Liver (tissue), 9 donors: ENCODE results near the gene HIVEP3. TPM values are rescaled to one million over a fixed set of nuclear protein-coding genes. Genes with fewer than 3 reads are reported as not detected.

Experiments
- DNase-seq: peaks from one replicate; pipeline ENCODE4 v3.0.0-alpha.2; 2017; ENCODE audit warnings: low spot score
- H3K27ac ChIP-seq, 2 donors: one replicate each; pipeline ENCODE4 v1.7.0; 2013; ENCODE audit warnings: inconsistent platforms in 2 of 2, low read length in 2 of 2, control low read depth in 1 of 2, low read depth in 1 of 2, mild to moderate bottlenecking in 1 of 2
- H3K27me3 ChIP-seq, 4 donors: one replicate each; pipeline versions ENCODE4 v1.6.1 to v1.7.0; 2013; ENCODE audit warnings: low read length in 3 of 4, inconsistent platforms in 1 of 4, mild to moderate bottlenecking in 1 of 4, moderate library complexity in 1 of 4; ENCODE audit not compliant: control insufficient read depth in 4 of 4, insufficient read depth in 4 of 4
- H3K36me3 ChIP-seq, 4 donors: one replicate each; pipeline versions ENCODE4 v1.6.1 to v1.7.0; 2013; ENCODE audit warnings: low read length in 3 of 4, mild to moderate bottlenecking in 3 of 4, low read depth in 1 of 4, moderate library complexity in 1 of 4; ENCODE audit not compliant: control insufficient read depth in 4 of 4, insufficient read depth in 3 of 4
- H3K4me1 ChIP-seq, 4 donors: one replicate each; pipeline versions ENCODE4 v1.6.1 to v1.7.0; 2013; ENCODE audit warnings: low read length in 3 of 4, mild to moderate bottlenecking in 3 of 4, moderate library complexity in 1 of 4; ENCODE audit not compliant: control insufficient read depth in 4 of 4, insufficient read depth in 4 of 4
- H3K4me3 ChIP-seq, 3 donors: one replicate each; pipeline versions ENCODE4 v1.6.1 to v1.7.0; 2013; ENCODE audit warnings: low read length in 3 of 3, control low read depth in 1 of 3, low read depth in 1 of 3, mild to moderate bottlenecking in 1 of 3
- H3K9ac ChIP-seq, 2 donors: one replicate each; pipeline ENCODE4 v1.7.0; 2013; ENCODE audit warnings: low read length in 2 of 2, mild to moderate bottlenecking in 2 of 2, moderate library complexity in 2 of 2, control low read depth in 1 of 2, low read depth in 1 of 2
- H3K9me3 ChIP-seq, 4 donors: one replicate each; pipeline versions ENCODE4 v1.6.1 to v1.7.0; 2013; ENCODE audit warnings: low read length in 3 of 4; ENCODE audit not compliant: control insufficient read depth in 4 of 4
- EGR1 ChIP-seq, 2 donors: IDR thresholded peaks; 2 replicates each; pipeline ENCODE4 v1.6.1; 2016 to 2018; ENCODE audit warnings: antibody characterized with exemption in 2 of 2, low read depth in 2 of 2
- FOXA1 ChIP-seq: IDR thresholded peaks from 2 replicates; pipeline ENCODE4 v1.6.1; 2016; ENCODE audit warnings: antibody characterized with exemption
- GABPA ChIP-seq, 2 donors: IDR thresholded peaks in 1 of 2; conservative IDR thresholded peaks in 1 of 2; 2 replicates each; pipeline ENCODE4 v1.6.1; 2016; ENCODE audit warnings: antibody characterized with exemption in 2 of 2, mild to moderate bottlenecking in 1 of 2, moderate library complexity in 1 of 2
- HNF4A ChIP-seq, 2 donors: conservative IDR thresholded peaks; 2 replicates each; pipeline ENCODE4 v1.6.1; 2016; ENCODE audit warnings: antibody characterized with exemption in 2 of 2, mild to moderate bottlenecking in 2 of 2
- HNF4G ChIP-seq: IDR thresholded peaks from 2 replicates; pipeline ENCODE4 v1.6.1; 2016; ENCODE audit warnings: antibody characterized with exemption
- JUND ChIP-seq, 2 donors: IDR thresholded peaks; 2 replicates each; pipeline ENCODE4 v1.6.1; 2016; ENCODE audit warnings: antibody characterized with exemption in 2 of 2
- TAF1 ChIP-seq: conservative IDR thresholded peaks from 2 replicates; pipeline ENCODE4 v1.6.1; 2016; ENCODE audit warnings: antibody characterized with exemption, mild to moderate bottlenecking
- YY1 ChIP-seq: IDR thresholded peaks from 2 replicates; pipeline ENCODE4 v1.6.1; 2016; ENCODE audit warnings: antibody characterized with exemption, mild to moderate bottlenecking
- WGBS: extraction: QIAGEN DNeasy Blood & Tissue Kit; methylation state at CpG from one replicate; pipeline ENCODE4 v1.1.7; 2013; 5-methylcytosine and 5-hydroxymethylcytosine counted together
- polyA plus RNA-seq, 2 donors: library from polyadenylated mRNA; stranded (reverse) in 1 of 2; unstranded in 1 of 2; fragments of 200-250 nt in 1 of 2; fragments of >200 nt in 1 of 2; fragmentation: Nextera tagmentation in 1 of 2; extraction: Ambion mirVana in 1 of 2; gene quantifications; one replicate each; pipeline versions ENCODE4 v1.2.1 to v1.2.3, GENCODE V29; 2013 to 2015
- total RNA-seq, 2 donors: library from RNA; depleted of rRNA; stranded (reverse); fragments of >200 nt; gene quantifications; one replicate each; pipeline ENCODE4 v1.2.3, GENCODE V29; 2014
- TF ChIP-seq, protein P1 (sequence below): IDR thresholded peaks from 2 replicates; pipeline ENCODE4 v1.6.1; 2016; ENCODE audit warnings: antibody characterized with exemption, mild to moderate bottlenecking
- TF ChIP-seq, protein P2 (sequence below): IDR thresholded peaks from 2 replicates; pipeline ENCODE4 v1.6.1; 2016; ENCODE audit warnings: antibody characterized with exemption
- TF ChIP-seq, protein P3 (sequence below): IDR thresholded peaks from 2 replicates; pipeline ENCODE4 v1.6.1; 2016; ENCODE audit warnings: antibody characterized with exemption
- TF ChIP-seq, protein P4 (sequence below): fragments of 150-350 bp; IDR thresholded peaks from 2 replicates; pipeline ENCODE4 v1.5.1; 2017; ENCODE audit warnings: improper control_type of control experiment, low read depth, low read length; ENCODE audit not compliant: missing input control
- donor health status: healthy.
- donor health status: healthy.
- donor health status: healthy.
- donor health status: healthy.
- donor health status: healthy.

Gene HIVEP3
- total and polyA plus RNA-seq, 4 donors = 0.93 to 1.6 (median 1.4) TPM

DNA sequence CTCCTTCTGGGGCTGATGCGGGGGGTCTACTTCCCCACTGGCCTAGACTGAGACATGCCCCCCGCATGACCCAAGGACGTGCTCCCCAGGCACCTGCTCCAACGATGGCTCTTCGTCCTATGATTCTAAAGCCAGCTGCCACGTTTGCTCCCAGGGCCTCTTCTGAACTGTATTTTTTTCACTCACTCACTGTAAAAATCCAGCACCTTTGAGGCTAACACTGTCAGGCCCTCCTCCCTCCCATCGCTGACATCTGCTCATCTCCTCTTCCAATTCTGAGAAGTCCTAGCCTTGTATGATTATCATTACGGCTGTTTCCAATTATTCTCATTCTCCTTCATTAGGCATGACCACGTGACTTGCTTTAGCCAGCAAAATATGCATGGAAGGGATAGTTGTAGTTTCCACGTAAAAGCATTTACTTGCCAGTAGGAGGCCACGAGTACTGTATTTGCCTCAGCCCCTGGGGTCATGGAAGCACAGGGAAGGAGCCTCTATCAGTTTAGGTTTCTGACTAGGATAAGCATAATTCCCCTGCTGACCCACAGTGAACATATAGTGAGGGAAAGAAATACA, 415.1 kb downstream of the HIVEP3 start (continued):
- TF ChIP-seq, protein P1, sequence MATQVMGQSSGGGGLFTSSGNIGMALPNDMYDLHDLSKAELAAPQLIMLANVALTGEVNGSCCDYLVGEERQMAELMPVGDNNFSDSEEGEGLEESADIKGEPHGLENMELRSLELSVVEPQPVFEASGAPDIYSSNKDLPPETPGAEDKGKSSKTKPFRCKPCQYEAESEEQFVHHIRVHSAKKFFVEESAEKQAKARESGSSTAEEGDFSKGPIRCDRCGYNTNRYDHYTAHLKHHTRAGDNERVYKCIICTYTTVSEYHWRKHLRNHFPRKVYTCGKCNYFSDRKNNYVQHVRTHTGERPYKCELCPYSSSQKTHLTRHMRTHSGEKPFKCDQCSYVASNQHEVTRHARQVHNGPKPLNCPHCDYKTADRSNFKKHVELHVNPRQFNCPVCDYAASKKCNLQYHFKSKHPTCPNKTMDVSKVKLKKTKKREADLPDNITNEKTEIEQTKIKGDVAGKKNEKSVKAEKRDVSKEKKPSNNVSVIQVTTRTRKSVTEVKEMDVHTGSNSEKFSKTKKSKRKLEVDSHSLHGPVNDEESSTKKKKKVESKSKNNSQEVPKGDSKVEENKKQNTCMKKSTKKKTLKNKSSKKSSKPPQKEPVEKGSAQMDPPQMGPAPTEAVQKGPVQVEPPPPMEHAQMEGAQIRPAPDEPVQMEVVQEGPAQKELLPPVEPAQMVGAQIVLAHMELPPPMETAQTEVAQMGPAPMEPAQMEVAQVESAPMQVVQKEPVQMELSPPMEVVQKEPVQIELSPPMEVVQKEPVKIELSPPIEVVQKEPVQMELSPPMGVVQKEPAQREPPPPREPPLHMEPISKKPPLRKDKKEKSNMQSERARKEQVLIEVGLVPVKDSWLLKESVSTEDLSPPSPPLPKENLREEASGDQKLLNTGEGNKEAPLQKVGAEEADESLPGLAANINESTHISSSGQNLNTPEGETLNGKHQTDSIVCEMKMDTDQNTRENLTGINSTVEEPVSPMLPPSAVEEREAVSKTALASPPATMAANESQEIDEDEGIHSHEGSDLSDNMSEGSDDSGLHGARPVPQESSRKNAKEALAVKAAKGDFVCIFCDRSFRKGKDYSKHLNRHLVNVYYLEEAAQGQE = no peak
- TF ChIP-seq EGR1 (IDR thresholded peaks at IDR 0.05; ENCODE audit: low read depth in 2 of 2) (no peak), YY1 (no peak), HNF4G (no peak), TAF1 (no peak), FOXA1 (no peak), GABPA (IDR thresholded peaks at IDR 0.05 in 1 of 2, conservative IDR thresholded peaks at IDR 0.05 in 1 of 2) (no peak), HNF4A (conservative IDR thresholded peaks at IDR 0.05) (no peak)

DNA sequence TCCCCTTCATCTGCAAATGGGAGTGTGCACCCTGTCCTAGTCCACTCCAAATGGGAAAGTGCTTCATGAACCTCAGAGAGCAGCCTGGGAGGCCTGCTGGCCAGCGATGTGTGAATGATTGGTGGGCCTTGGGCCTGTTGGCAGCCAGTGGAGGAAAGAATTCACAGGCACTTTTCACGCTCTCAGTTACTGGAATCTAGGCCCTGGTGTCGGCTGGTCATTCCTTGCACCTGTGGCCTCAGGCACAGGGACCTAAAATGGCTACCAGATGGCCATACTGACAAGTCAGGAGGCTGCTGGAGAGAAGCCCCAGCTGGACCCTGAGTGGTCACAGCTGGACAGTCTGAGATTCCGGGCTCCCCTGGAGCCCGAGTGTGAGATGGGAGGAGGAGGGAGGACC, 415.8 kb downstream of the HIVEP3 start:
- peaks cover 0 to 2% (median 0%) of the 10 kb centered on the region in 4 donors for H3K27me3 ChIP-seq
- no peak overlapping the region for H3K9ac ChIP-seq
- WGBS = 95% methylated on average over 5 of the region's 5 CpGs
- H3K4me3 ChIP-seq = no peak overlapping the region
- H3K9me3 ChIP-seq = no peaks in the 10 kb centered on the region
- H3K4me1 ChIP-seq = no peaks in the 10 kb centered on the region
- H3K27ac ChIP-seq = no peak overlapping the region
- H3K36me3 ChIP-seq = no peaks in the 10 kb centered on the region
- TF ChIP-seq GABPA (IDR thresholded peaks at IDR 0.05 in 1 of 2, conservative IDR thresholded peaks at IDR 0.05 in 1 of 2) (no peak), JUND (IDR thresholded peaks at IDR 0.05) (no peak)
- TF ChIP-seq, protein P2, sequence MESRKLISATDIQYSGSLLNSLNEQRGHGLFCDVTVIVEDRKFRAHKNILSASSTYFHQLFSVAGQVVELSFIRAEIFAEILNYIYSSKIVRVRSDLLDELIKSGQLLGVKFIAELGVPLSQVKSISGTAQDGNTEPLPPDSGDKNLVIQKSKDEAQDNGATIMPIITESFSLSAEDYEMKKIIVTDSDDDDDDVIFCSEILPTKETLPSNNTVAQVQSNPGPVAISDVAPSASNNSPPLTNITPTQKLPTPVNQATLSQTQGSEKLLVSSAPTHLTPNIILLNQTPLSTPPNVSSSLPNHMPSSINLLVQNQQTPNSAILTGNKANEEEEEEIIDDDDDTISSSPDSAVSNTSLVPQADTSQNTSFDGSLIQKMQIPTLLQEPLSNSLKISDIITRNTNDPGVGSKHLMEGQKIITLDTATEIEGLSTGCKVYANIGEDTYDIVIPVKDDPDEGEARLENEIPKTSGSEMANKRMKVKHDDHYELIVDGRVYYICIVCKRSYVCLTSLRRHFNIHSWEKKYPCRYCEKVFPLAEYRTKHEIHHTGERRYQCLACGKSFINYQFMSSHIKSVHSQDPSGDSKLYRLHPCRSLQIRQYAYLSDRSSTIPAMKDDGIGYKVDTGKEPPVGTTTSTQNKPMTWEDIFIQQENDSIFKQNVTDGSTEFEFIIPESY = no peak
- TF ChIP-seq, protein P3, sequence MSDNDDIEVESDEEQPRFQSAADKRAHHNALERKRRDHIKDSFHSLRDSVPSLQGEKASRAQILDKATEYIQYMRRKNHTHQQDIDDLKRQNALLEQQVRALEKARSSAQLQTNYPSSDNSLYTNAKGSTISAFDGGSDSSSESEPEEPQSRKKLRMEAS = no peak
- TF ChIP-seq, protein P4, sequence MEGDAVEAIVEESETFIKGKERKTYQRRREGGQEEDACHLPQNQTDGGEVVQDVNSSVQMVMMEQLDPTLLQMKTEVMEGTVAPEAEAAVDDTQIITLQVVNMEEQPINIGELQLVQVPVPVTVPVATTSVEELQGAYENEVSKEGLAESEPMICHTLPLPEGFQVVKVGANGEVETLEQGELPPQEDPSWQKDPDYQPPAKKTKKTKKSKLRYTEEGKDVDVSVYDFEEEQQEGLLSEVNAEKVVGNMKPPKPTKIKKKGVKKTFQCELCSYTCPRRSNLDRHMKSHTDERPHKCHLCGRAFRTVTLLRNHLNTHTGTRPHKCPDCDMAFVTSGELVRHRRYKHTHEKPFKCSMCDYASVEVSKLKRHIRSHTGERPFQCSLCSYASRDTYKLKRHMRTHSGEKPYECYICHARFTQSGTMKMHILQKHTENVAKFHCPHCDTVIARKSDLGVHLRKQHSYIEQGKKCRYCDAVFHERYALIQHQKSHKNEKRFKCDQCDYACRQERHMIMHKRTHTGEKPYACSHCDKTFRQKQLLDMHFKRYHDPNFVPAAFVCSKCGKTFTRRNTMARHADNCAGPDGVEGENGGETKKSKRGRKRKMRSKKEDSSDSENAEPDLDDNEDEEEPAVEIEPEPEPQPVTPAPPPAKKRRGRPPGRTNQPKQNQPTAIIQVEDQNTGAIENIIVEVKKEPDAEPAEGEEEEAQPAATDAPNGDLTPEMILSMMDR = no peak
- TF ChIP-seq, protein P1 = no peak
- DNase-seq = no peak
